Spleen (tissue), 11 donors: ENCODE results near the gene ITPKC. TPM values are rescaled to one million over a fixed set of nuclear protein-coding genes. Genes with fewer than 3 reads are reported as not detected.

Experiments
- DNase-seq: peaks from one replicate; pipeline ENCODE4 v3.0.0-alpha.2; 2020
- H3K27ac ChIP-seq, 8 donors: fragments of 200-600 bp; sonication (generic) in 7 of 8; 1 replicate in 4 of 8; 2 replicates in 4 of 8; pipeline versions ENCODE4 v1.5.0 to v1.8.0; 2016 to 2021; ENCODE audit warnings: inconsistent platforms in 4 of 8, mild to moderate bottlenecking in 4 of 8, moderate library complexity in 1 of 8
- H3K27me3 ChIP-seq, 7 donors: fragments of 200-600 bp; sonication (generic) in 6 of 7; replicated peaks in 1 of 7; 1 replicate in 4 of 7; 2 replicates in 3 of 7; pipeline versions ENCODE4 v1.5.0 to v1.8.0; 2016 to 2021; ENCODE audit warnings: inconsistent platforms in 3 of 7, mild to moderate bottlenecking in 1 of 7
- H3K36me3 ChIP-seq, 6 donors: fragments of 200-600 bp; sonication (generic) in 5 of 6; 1 replicate in 4 of 6; 2 replicates in 2 of 6; pipeline versions ENCODE4 v1.5.0 to v1.8.0; 2016 to 2021; ENCODE audit warnings: inconsistent platforms in 2 of 6
- H3K4me1 ChIP-seq, 6 donors: fragments of 200-600 bp; sonication (generic) in 5 of 6; 1 replicate in 3 of 6; 2 replicates in 3 of 6; pipeline versions ENCODE4 v1.5.0 to v1.8.0; 2016 to 2021; ENCODE audit warnings: inconsistent platforms in 3 of 6
- H3K4me3 ChIP-seq, 8 donors: fragments of 200-600 bp; sonication (generic) in 7 of 8; 1 replicate in 4 of 8; 2 replicates in 4 of 8; pipeline versions ENCODE4 v1.5.0 to v1.8.0; 2016 to 2021; ENCODE audit warnings: inconsistent platforms in 4 of 8, mild to moderate bottlenecking in 4 of 8, moderate library complexity in 2 of 8
- H3K9me3 ChIP-seq, 8 donors: fragments of 200-600 bp; sonication (generic) in 7 of 8; 1 replicate in 4 of 8; 2 replicates in 4 of 8; pipeline versions ENCODE4 v1.5.0 to v1.8.0; 2016 to 2021; ENCODE audit warnings: inconsistent platforms in 4 of 8
- CTCF ChIP-seq, 11 experiments: fragments of 200-600 bp in 7 of 11; fragments of 450-650 bp in 4 of 11; sonication (generic) in 4 of 11; IDR thresholded peaks in 8 of 11; conservative IDR thresholded peaks in 3 of 11; 1 replicate in 7 of 11; 2 replicates in 4 of 11; pipeline versions ENCODE4 v1.4.0 to v1.8.0; 2016 to 2021; ENCODE audit warnings: antibody characterized with exemption in 11 of 11, inconsistent platforms in 4 of 11, mild to moderate bottlenecking in 1 of 11
- POLR2A ChIP-seq, 3 donors: fragments of 450-650 bp; IDR thresholded peaks; one replicate each; pipeline ENCODE4 v1.5.1; 2017; ENCODE audit warnings: antibody characterized with exemption in 3 of 3, mild to moderate bottlenecking in 1 of 3
- POLR2AphosphoS5 ChIP-seq, 3 donors: sonication (generic); formaldehyde crosslinking; IDR thresholded peaks; one replicate each; pipeline ENCODE4 v1.5.1; 2017; ENCODE audit warnings: antibody characterized with exemption in 3 of 3
- WGBS, 5 donors: extraction: QIAGEN DNeasy Blood & Tissue Kit in 3 of 5; methylation state at CpG; one replicate each; pipeline versions ENCODE4 v1.1.5 to v1.1.7; 2013 to 2018; 5-methylcytosine and 5-hydroxymethylcytosine counted together
- intact Hi-C: fragments of 100-400 bp; cut with DNase I; formaldehyde crosslinking; loops from one replicate; pipeline ENCODE4 v1.15.0; 2023; ENCODE audit warnings: low total_unique reads
- polyA plus RNA-seq, 3 donors: library from polyadenylated mRNA; stranded (reverse); fragments of 200-250 nt; gene quantifications; one replicate each; pipeline ENCODE4 v1.2.1, GENCODE V29; 2013
- total RNA-seq, 7 donors: library from RNA; depleted of rRNA in 3 of 7; stranded (reverse); fragments of >200 nt in 3 of 7; fragmentation: NEBNext Ultra II Directional in 4 of 7; extraction: Animal tissue kit (Norgen Biotek cat#: 25700) in 4 of 7; gene quantifications; one replicate each; pipeline versions ENCODE4 v1.1.0 to v1.2.1, GENCODE V29; 2016 to 2021
- donor health status: healthy with polysubstance abuse.
- donor health status: DM: no; HTN: no; CAD: no; lungs with moderate emphysema.
- donor health status: DM: no; HTN: no; CAD: no.
- donor health status: Bipolar disorder and iron deficiency.
- donor health status: healthy.
- donor health status: DM: no; HTN: no; CAD: no.
- donor health status: DM: yes; HTN: yes; CAD: no.

The ITPKC gene
- total and polyA plus RNA-seq, 10 donors, result 6.8 to 39.2 (median 15.2) TPM

- intact Hi-C loops, result no loop called here
- no peaks in the 10 kb centered on the region for H3K27me3 ChIP-seq
- peaks cover 3 to 51% (median 21%) of the 10 kb centered on the region in 6 donors for H3K4me1 ChIP-seq
- H3K4me3 ChIP-seq, result peak overlapping the region in 5 of 8 donors; percentile 54 to 86 (median 68)
- no peaks in the 10 kb centered on the region for H3K9me3 ChIP-seq
- H3K27ac ChIP-seq, result peak overlapping the region in 6 of 8 donors; percentile 30 to 90 (median 83)
- H3K36me3 ChIP-seq, result peaks cover 0 to 53% (median 15%) of the 10 kb centered on the region in 6 donors
- TF ChIP-seq POLR2AphosphoS5 (IDR thresholded peaks at IDR 0.05), result peak in 1 of 3 donors; percentile 29
- TF ChIP-seq POLR2A (IDR thresholded peaks at IDR 0.05), result no peak
- DNase-seq, result peak; percentile 81
- 66 to 73% (median 72%) methylated on average over 17 to 23 of the region's 24 CpGs for WGBS, 5 donors
These were observed 25.3 kb upstream of the ITPKC start for GRCh38 chr19:40691421-40692211.

- H3K27ac ChIP-seq, result peak overlapping the region in 2 of 8 donors; percentile 84 to 90
- intact Hi-C loops, result no loop called here
- H3K4me1 ChIP-seq, result peaks cover 3 to 47% (median 21%) of the 10 kb centered on the region in 6 donors
- peaks cover 0 to 57% (median 15%) of the 10 kb centered on the region in 6 donors for H3K36me3 ChIP-seq
- H3K9me3 ChIP-seq, result no peaks in the 10 kb centered on the region
- no peaks in the 10 kb centered on the region for H3K27me3 ChIP-seq
- no peak for DNase-seq
- H3K4me3 ChIP-seq, result no peak overlapping the region
- TF ChIP-seq POLR2A (IDR thresholded peaks at IDR 0.05) (no peak), CTCF (IDR thresholded peaks at IDR 0.05 in 8 of 11, conservative IDR thresholded peaks at IDR 0.05 in 3 of 11) (no peak), POLR2AphosphoS5 (IDR thresholded peaks at IDR 0.05) (no peak)
- WGBS, 5 donors, result 87 to 93% (median 88%) methylated on average over 14 of the region's 14 CpGs
These were observed 24.7 kb upstream of the ITPKC start for GRCh38 chr19:40692212-40692551.

GRCh38 chr19:40693150-40693788, 23.6 kb upstream of the ITPKC start:
- TF ChIP-seq POLR2AphosphoS5 (IDR thresholded peaks at IDR 0.05) (no peak), CTCF (IDR thresholded peaks at IDR 0.05 in 8 of 11, conservative IDR thresholded peaks at IDR 0.05 in 3 of 11) (no peak), POLR2A (IDR thresholded peaks at IDR 0.05) (no peak)
- Histone ChIP-seq H3K27ac (no peak overlapping the region), H3K4me1 (peaks cover 3 to 36% (median 21%) of the 10 kb centered on the region in 6 donors), H3K4me3 (no peak overlapping the region), H3K9me3 (no peaks in the 10 kb centered on the region), H3K36me3 (peaks cover 0 to 62% (median 15%) of the 10 kb centered on the region in 6 donors), H3K27me3 (no peaks in the 10 kb centered on the region)
- WGBS, 5 donors, result 91 to 94% (median 93%) methylated on average over 10 to 11 of the region's 11 CpGs
- no peak for DNase-seq
- intact Hi-C loops, result no loop called here

- Histone ChIP-seq H3K4me3 (no peak overlapping the region), H3K9me3 (no peaks in the 10 kb centered on the region), H3K4me1 (peaks cover 3 to 29% (median 21%) of the 10 kb centered on the region in 6 donors), H3K27me3 (no peaks in the 10 kb centered on the region), H3K36me3 (peaks cover 0 to 68% (median 15%) of the 10 kb centered on the region in 6 donors), H3K27ac (no peak overlapping the region)
- TF ChIP-seq CTCF (IDR thresholded peaks at IDR 0.05 in 8 of 11, conservative IDR thresholded peaks at IDR 0.05 in 3 of 11) (no peak), POLR2AphosphoS5 (IDR thresholded peaks at IDR 0.05) (no peak), POLR2A (IDR thresholded peaks at IDR 0.05) (no peak)
- intact Hi-C loops, result no loop called here
- WGBS, 5 donors, result 77 to 88% (median 83%) methylated on average over 2 to 4 of the region's 4 CpGs
- DNase-seq, result no peak
These were observed 23.0 kb upstream of the ITPKC start for GRCh38 chr19:40693896-40694295.
